H1 (cell line): ENCODE results near the gene DNAL4. TPM values are rescaled to one million over a fixed set of nuclear protein-coding genes. Genes with fewer than 3 reads are reported as not detected.

ENCODE experiments used
- CBX5 ChIP-seq: fragments of 300-800, 300-1000 bp; sonication (generic); IDR thresholded peaks from 2 replicates; pipeline ENCODE4 v1.7.1; 2016; ENCODE audit warnings: antibody characterized with exemption, low read length, low read depth
- CHD2 ChIP-seq: IDR thresholded peaks from 2 replicates; pipeline ENCODE4 v1.6.1; 2012; ENCODE audit warnings: low read length, improper control_type of control experiment
- JUN ChIP-seq: IDR thresholded peaks from 2 replicates; pipeline ENCODE4 v1.6.1; 2011; ENCODE audit warnings: low read depth, mild to moderate bottlenecking, improper control_type of control experiment, low read length
- NANOG ChIP-seq: IDR thresholded peaks from 2 replicates; pipeline ENCODE4 v1.6.1; 2011; ENCODE audit warnings: low read length, low read depth, mild to moderate bottlenecking, inconsistent platforms; ENCODE audit not compliant: insufficient read depth, poor library complexity, severe bottlenecking
- POLR2A ChIP-seq, 2 experiments: IDR thresholded peaks; 1 replicate in 1 of 2; 2 replicates in 1 of 2; pipeline ENCODE4 v1.6.1; 2011; ENCODE audit warnings: low read depth in 2 of 2, low read length in 2 of 2, mild to moderate bottlenecking in 2 of 2; ENCODE audit errors: control extremely low read depth in 1 of 2
- RAD21 ChIP-seq, 2 experiments: IDR thresholded peaks in 1 of 2; conservative IDR thresholded peaks in 1 of 2; 2 replicates each; pipeline ENCODE4 v1.6.1; 2011; ENCODE audit warnings: low read depth in 2 of 2, low read length in 2 of 2, improper control_type of control experiment in 1 of 2, inconsistent platforms in 1 of 2, mild to moderate bottlenecking in 1 of 2, moderate library complexity in 1 of 2
- TBP ChIP-seq: IDR thresholded peaks from 2 replicates; pipeline ENCODE4 v1.6.1; 2011; ENCODE audit warnings: low read depth, low read length, improper control_type of control experiment
- TEAD4 ChIP-seq: IDR thresholded peaks from 2 replicates; pipeline ENCODE4 v1.6.1; 2012; ENCODE audit warnings: low read depth, low read length, inconsistent platforms, mixed read lengths
- polyA plus RNA-seq, 7 experiments: library from polyadenylated mRNA; depleted of rRNA in 3 of 7; stranded (reverse) in 5 of 7; unstranded in 2 of 7; fragments of >200 nt in 5 of 7; fragments of 200-250 nt in 2 of 7; gene quantifications; 1 replicate in 5 of 7; 2 replicates in 1 of 7; 4 replicates in 1 of 7; pipeline versions ENCODE4 v1.2.1 to v1.2.3, GENCODE V29; 2011 to 2013; ENCODE audit warnings: missing spikeins in 2 of 7, mixed read lengths in 2 of 7
- total RNA-seq: library from RNA; stranded (reverse); fragmentation: NEBNext Ultra II Directional; extraction: Animal tissue kit (Norgen Biotek cat#: 25700); gene quantifications from 2 replicates; pipeline ENCODE4 v1.2.1, GENCODE V29; 2021
- TF ChIP-seq, protein P1 (sequence below): fragments of 300-600 bp; sonication (generic); IDR thresholded peaks from 2 replicates; pipeline ENCODE4 v1.7.1; 2012; ENCODE audit warnings: low read length, moderate library complexity, mild to moderate bottlenecking, inconsistent platforms; ENCODE audit not compliant: insufficient replicate concordance
- TF ChIP-seq, protein P2 (sequence below): IDR thresholded peaks from 2 replicates; pipeline ENCODE4 v1.6.1; 2012; ENCODE audit warnings: inconsistent platforms
- TF ChIP-seq, protein P3 (sequence below): IDR thresholded peaks from 2 replicates; pipeline ENCODE4 v1.6.1; 2011; ENCODE audit warnings: low read length, improper control_type of control experiment

DNAL4 gene
- total and polyA plus RNA-seq, 2 of the 8 experiments (the other 6 are each of a cell fraction or from before 2014, with no cell fraction given) = 8.8 to 14.0 TPM

DNA sequence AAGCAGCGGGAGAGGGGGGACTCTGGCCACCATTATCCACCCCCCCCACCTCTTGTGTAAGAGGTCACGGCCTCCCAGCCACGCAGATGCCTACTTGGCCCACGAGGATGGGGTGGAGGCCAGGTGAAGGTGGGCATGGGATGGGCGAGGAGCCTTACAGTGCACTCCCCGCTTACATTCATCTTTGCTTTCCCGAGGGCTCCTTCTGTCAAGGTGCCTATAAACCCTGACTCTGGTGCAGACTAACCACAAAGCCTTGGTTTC is 36.8 kb upstream of the DNAL4 start (continued):
- TF ChIP-seq, protein P1, sequence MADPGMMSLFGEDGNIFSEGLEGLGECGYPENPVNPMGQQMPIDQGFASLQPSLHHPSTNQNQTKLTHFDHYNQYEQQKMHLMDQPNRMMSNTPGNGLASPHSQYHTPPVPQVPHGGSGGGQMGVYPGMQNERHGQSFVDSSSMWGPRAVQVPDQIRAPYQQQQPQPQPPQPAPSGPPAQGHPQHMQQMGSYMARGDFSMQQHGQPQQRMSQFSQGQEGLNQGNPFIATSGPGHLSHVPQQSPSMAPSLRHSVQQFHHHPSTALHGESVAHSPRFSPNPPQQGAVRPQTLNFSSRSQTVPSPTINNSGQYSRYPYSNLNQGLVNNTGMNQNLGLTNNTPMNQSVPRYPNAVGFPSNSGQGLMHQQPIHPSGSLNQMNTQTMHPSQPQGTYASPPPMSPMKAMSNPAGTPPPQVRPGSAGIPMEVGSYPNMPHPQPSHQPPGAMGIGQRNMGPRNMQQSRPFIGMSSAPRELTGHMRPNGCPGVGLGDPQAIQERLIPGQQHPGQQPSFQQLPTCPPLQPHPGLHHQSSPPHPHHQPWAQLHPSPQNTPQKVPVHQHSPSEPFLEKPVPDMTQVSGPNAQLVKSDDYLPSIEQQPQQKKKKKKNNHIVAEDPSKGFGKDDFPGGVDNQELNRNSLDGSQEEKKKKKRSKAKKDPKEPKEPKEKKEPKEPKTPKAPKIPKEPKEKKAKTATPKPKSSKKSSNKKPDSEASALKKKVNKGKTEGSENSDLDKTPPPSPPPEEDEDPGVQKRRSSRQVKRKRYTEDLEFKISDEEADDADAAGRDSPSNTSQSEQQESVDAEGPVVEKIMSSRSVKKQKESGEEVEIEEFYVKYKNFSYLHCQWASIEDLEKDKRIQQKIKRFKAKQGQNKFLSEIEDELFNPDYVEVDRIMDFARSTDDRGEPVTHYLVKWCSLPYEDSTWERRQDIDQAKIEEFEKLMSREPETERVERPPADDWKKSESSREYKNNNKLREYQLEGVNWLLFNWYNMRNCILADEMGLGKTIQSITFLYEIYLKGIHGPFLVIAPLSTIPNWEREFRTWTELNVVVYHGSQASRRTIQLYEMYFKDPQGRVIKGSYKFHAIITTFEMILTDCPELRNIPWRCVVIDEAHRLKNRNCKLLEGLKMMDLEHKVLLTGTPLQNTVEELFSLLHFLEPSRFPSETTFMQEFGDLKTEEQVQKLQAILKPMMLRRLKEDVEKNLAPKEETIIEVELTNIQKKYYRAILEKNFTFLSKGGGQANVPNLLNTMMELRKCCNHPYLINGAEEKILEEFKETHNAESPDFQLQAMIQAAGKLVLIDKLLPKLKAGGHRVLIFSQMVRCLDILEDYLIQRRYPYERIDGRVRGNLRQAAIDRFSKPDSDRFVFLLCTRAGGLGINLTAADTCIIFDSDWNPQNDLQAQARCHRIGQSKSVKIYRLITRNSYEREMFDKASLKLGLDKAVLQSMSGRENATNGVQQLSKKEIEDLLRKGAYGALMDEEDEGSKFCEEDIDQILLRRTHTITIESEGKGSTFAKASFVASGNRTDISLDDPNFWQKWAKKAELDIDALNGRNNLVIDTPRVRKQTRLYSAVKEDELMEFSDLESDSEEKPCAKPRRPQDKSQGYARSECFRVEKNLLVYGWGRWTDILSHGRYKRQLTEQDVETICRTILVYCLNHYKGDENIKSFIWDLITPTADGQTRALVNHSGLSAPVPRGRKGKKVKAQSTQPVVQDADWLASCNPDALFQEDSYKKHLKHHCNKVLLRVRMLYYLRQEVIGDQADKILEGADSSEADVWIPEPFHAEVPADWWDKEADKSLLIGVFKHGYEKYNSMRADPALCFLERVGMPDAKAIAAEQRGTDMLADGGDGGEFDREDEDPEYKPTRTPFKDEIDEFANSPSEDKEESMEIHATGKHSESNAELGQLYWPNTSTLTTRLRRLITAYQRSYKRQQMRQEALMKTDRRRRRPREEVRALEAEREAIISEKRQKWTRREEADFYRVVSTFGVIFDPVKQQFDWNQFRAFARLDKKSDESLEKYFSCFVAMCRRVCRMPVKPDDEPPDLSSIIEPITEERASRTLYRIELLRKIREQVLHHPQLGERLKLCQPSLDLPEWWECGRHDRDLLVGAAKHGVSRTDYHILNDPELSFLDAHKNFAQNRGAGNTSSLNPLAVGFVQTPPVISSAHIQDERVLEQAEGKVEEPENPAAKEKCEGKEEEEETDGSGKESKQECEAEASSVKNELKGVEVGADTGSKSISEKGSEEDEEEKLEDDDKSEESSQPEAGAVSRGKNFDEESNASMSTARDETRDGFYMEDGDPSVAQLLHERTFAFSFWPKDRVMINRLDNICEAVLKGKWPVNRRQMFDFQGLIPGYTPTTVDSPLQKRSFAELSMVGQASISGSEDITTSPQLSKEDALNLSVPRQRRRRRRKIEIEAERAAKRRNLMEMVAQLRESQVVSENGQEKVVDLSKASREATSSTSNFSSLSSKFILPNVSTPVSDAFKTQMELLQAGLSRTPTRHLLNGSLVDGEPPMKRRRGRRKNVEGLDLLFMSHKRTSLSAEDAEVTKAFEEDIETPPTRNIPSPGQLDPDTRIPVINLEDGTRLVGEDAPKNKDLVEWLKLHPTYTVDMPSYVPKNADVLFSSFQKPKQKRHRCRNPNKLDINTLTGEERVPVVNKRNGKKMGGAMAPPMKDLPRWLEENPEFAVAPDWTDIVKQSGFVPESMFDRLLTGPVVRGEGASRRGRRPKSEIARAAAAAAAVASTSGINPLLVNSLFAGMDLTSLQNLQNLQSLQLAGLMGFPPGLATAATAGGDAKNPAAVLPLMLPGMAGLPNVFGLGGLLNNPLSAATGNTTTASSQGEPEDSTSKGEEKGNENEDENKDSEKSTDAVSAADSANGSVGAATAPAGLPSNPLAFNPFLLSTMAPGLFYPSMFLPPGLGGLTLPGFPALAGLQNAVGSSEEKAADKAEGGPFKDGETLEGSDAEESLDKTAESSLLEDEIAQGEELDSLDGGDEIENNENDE = no peak
- TF ChIP-seq, protein P2, sequence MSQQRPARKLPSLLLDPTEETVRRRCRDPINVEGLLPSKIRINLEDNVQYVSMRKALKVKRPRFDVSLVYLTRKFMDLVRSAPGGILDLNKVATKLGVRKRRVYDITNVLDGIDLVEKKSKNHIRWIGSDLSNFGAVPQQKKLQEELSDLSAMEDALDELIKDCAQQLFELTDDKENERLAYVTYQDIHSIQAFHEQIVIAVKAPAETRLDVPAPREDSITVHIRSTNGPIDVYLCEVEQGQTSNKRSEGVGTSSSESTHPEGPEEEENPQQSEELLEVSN = no peak
- no peak for TF ChIP-seq NANOG
- no peak for TF ChIP-seq POLR2A (IDR thresholded peaks at IDR 0.05; ENCODE audit: control extremely low read depth in 1 of 2, low read depth in 2 of 2, low read length in 2 of 2)
- no peak for TF ChIP-seq TEAD4
- TF ChIP-seq RAD21 (IDR thresholded peaks at IDR 0.05 in 1 of 2, conservative IDR thresholded peaks at IDR 0.05 in 1 of 2; ENCODE audit: low read depth in 2 of 2, low read length in 2 of 2) = no peak
- no peak for TF ChIP-seq JUN
- TF ChIP-seq CBX5 = no peak
- TF ChIP-seq, protein P3, sequence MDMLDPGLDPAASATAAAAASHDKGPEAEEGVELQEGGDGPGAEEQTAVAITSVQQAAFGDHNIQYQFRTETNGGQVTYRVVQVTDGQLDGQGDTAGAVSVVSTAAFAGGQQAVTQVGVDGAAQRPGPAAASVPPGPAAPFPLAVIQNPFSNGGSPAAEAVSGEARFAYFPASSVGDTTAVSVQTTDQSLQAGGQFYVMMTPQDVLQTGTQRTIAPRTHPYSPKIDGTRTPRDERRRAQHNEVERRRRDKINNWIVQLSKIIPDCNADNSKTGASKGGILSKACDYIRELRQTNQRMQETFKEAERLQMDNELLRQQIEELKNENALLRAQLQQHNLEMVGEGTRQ = no peak
- no peak for TF ChIP-seq CHD2
- TF ChIP-seq TBP = no peak
